Iris pigment epithelial cell (primary cell): ENCODE measurements around the gene NRG2.
A peak's percentile ranks its signal among the peaks of the same experiment; 100 is the strongest.

ENCODE experiments used
- DNase-seq: peaks from one replicate; pipeline ENCODE4 v3.0.0-alpha.2; 2011; ENCODE audit warnings: low read depth

NRG2 gene

DNA sequence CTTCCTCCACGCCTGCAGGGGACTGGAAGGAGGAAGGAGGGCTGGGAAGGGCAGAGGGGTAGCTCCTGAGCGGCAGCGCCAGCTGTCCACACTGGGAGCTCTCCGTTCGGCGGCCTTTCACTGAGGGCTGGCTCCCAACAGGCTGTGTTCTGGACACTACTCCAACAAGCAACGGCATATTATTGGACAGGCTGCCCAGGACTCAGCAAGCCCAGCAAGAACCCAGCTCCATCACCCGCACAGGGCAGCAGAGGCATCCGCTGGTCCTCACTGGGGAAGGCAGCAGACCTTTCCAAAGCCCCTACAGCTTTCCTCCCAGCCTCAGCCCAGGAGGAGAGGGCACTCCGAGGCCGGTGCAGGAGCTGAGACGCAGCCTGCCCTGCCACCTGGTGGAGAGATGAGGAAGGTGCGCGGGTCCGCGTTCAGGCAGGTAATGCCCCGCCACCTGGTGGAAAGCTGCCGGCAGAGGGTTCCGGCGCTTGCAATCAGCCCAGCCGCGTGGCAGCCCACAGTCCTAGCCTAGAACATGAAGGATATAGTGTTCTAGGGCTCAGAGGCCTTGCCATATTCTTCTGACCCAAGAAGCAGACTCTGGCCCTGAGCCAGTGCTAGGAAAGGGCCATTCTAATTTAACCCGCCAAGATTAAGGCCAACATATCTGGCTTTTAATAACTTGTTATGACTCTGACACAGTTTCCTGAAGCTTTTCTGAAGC is 74.4 kb downstream of the NRG2 start:
- peak; percentile 67 for DNase-seq

DNA sequence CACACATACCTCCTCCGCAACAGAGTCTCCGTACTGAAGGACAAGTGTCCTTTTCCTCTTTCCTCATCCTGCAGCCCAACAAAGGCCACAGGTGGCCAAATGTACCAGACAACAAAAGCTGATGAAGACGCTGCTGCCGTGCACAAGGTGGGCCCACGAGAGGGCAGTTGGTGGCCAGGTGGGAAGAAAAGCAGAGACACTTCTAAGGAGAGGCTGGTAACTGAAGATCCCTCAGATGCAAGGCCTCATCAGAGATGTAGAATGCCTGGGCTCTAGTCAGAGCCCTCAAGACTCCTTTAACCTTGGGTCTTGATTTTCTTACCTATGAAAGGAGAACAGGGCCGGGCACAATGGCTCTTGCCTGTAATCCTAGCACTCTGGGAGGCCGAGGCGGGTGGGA is 75.7 kb downstream of the NRG2 start:
- no peak for DNase-seq

DNA sequence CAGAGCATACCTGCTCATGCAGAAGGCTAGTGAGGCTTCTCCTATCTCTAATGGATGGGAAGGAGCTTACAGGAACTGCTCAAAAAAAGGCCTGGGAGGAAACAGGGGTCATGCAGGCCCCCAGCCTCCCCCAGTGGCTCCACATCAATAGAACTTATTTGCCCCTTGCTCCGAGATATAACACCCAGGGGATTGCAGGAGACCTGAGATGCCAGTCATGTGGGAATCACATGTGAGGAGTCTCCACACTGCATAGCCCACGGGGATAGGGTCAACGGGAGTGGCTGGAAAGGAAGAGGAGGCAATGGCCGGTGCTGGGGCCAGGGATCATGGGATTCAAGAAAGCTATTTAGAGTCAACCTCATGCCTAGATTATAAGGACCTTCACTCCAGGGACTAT is 76.2 kb downstream of the NRG2 start:
- no peak for DNase-seq

DNA sequence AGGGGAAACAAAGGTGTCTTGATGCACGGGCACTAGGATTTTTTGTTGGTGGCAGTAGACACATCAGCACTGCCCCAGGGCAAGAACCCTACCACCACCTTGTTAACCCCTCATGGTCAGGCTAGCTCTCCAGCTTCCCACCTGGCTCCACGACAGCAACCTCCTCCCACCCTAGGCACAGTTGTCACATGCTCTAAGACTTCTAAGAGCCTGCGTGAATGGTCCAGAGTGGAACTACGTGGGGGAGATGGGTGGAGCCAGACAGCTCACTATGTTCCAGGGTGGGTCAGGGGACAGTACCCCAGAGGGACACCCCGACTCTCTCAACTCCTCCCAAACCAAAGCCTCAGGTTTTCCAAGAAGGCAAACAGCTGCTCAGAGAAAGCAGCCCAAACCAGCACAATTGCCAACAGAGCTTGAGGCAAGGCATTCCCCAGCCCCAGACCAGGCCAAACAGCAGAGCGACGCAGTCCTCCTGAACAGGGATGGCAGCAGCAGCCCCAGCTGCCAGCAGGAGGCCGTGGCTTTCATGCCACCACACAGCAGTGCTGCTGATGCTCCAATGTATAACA is 78.0 kb downstream of the NRG2 start:
- DNase-seq = no peak

DNA sequence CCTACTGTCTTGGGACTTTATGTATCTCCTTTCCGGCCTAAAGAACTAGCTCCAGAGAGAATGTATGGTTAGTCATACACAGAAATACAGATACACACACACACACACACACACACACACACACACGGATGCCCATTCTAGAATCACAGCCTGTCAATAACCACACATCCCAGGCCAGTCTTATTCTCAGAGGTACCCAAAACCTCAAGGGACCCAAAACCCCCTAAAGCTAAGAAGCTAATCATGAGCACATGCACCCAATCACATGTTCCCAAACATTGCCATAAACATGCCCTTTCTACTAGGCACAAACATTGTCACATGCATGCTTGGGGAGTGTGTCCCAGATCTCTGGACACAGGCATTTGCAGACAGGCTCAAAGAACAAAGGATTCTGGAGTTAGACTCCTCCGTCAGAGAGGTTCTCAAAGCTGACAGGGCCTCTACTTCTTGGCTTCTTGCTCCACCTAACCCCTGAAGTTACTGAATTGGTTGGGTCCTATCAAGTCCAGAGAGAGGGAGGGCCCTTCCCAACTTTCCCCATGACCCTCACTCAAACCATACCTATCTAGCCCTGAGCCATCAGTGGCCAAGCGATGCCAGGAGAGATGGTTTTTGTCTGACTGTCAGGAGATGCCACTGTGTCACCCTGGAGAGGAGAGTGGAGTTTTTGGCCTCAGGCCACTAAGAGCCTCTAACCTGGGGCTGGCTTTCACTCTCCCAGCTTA is 78.7 kb downstream of the NRG2 start:
- DNase-seq = no peak

DNA sequence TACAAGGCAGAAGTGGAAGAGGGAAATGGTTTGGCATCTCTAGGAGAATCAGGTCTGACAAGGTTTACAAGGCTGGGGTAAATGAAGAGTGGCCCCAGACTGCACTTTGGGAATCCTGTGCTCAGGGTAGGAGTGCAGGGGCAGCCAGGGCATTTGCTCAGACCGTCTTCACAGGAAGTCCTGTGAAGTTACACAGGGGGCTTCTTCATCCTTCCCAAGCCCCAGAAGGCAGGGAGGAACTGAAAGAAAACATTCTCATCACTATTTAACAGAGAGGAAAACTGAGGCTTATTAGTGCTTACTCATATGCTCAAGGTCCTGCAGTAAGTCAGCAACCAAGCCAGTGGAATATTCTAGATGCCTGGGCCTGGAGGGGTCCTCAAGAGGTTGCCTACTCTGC is 80.7 kb downstream of the NRG2 start:
- no peak for DNase-seq

DNA sequence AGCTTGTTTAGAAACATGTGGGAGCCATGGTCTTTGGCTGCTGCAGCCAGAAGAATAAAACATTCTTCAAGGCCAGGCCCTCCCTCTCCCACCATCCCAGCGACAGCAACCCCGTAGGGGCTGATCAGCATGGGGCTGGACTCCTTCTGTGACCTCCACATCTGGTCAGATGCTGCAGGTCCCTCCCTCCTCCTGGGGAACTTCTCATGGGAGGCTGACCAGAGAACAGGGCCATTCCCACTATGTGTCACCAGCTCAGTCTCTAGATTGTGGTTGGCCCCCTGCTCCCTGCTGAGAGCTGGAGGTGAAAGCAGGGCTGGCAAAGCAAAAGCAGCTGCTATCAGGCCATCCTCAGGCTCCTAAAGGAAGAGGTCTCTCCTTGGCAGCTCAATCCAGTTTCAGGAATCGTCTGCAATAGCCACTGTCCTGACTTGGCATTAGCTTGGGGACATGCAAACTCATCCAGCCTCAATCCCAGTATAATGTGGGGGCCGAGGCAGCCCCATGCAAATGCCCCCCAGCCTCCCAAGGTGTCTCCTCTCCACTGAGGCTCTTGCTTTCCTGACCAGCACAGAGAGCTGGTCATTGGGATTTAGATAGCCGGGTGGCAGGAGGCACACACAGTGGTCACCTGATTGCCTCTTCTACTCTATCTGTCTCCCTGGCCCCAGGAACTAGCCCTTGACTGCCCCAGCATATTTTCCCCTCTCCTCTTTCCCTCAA is 81.5 kb downstream of the NRG2 start:
- no peak for DNase-seq

DNA sequence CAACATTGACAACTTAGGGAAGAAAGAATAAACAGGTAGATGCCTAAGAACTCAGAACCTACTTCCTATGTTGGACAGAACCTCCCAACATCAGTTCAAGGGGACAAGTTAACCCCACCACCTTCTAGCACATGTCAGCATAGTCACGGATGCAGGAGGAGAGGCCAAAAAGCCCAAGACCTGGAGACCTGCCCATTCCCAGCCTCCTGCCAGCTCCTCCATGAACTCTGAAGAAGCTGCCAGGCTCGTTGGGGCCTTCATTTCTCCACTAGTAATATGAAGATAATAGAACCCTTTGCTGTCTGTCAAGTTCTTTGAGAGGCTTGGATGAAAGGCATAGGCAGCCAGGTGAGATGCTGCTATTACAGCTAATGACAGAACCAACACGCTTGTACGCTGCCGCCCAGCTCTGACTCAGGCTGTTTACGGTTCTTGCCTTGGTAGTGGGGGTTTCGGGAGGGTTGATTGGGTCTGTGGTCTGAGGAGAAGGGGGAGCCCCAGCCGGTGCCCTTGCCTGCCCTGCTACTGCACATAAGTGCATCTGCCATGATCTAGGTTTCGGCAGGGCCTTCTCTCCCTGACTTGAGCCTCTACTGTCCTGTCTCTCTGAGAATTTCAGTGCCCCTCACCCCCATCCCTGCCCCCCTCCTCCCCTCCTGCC is 82.2 kb downstream of the NRG2 start:
- no peak for DNase-seq

DNA sequence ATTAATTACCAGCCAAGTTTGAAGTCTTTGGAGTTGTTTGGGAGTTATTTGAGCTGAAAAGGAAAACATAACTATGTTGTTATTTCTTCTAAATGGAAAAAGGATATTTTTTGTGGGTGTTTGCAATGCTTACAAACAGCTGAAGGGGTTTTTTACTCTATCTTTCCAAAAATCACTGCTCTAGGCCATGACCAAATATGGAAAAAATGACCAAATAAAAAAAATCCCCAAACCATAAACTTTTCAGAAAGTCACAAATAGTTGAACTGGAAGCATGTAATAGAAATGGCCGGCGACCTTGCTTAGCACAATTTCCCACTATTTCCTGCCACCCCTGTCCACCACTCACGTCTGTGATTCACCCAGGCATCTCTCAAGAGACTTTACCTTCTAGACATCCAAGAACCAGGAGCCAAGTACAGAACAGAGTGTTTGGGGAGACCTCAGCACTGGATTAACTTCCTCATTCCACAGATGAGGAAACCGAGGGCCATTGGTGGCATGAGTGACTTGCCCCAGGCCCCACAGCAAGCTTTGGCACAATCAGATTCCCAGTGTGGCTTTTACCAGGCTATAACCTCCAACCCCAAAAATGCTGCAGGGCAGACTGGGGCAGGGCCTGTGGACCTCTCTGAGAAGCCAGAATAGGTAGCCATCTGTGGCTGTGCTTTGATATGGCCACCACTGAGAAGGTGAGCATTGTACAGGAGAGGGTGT is 84.5 kb downstream of the NRG2 start:
- DNase-seq = no peak

DNA sequence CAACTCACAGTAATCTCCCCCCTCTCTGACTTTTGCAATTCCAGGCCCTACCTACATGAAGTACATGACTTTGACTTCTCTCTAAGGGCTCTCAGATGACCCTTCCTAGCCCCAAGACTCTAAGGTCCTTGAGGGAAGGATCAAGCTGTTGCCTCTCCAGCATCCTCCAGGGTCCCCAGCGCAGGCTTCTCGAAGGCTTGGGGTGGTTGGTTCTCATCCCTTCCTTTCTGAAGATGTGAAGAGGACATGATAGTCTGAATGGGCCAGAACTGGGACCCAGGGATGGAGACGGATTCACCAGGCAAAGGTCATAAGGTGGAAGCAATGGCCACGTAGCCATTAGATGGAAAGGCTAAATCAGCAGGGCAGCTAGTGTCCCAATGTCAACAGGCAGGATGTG is 86.8 kb downstream of the NRG2 start:
- DNase-seq = no peak

DNA sequence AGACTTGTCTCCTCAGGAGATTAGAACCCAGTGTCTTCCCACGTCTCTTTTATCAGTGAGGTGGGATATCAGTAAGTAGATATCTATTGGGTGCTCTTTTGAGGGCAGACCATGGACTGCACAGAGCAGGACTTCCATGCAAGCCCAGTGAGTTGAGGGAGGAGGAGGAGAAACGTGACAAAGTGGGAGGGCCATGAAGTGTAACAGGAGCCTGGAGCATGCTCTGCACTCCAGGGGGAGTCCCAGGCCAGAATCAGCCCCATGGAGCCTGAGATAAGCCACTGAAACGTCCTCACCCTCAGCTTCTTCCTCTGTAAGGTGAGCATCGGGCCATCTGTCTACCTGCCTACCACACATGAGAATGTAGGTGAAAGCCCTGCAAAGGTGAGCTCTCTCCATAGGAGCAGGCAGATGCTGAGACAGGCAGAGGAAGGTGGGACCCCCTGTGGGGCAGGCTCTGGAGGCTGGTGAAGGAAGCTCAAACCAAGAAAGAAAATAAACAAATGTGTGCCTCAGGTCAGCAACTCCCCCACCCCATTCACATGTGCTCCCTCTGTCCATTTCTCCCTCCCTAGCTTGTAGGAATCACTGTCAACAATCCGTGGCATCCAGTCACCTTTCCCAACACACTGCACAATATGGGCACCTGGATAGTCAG is 87.4 kb downstream of the NRG2 start:
- peak; percentile 4 for DNase-seq

DNA sequence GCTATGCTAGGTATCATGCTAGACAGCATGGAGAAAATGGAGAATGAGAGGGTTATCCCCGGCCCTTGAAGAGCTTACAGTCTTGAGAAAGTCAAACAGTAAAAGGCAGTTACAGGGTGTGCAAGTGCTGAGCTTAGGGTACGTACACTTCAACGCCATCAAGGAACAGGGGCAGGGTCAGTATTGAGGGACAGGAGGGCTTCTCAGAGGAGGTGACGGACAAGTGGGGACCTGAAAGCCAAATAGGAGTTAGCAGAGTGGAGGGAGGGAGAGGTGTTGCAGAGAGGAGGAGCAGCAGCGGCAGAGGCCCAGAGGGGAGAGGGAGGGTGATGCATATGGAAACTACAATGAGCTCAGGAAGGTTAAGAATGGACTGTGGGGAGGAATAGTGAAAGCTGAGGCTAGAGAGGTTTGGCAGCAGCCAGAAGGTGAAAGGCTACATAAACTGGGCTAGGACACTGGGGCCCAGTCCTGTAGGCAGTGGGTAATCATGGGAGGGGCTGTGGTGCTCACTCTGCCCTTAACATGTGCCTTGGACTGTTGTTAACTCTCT is 88.0 kb downstream of the NRG2 start:
- DNase-seq = no peak

DNA sequence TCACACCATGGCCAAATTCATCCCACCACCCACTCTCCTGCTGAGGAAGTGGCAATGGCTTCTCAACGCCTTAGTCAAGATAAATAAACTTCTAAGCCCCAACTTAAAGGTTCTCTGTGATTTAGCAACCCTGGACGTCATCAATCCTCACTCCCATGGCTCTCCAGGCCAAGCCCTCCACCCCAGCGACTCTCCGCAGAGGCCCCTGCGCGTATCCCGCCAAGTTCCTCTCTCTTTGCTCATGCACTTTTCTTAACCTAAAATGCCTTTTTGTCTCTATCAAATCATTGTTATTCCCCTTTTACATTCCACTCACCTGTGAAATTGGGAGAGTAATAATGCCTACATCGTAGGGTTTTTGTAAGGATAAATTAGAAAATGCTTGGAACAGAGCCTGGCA is 88.6 kb downstream of the NRG2 start:
- no peak for DNase-seq

DNA sequence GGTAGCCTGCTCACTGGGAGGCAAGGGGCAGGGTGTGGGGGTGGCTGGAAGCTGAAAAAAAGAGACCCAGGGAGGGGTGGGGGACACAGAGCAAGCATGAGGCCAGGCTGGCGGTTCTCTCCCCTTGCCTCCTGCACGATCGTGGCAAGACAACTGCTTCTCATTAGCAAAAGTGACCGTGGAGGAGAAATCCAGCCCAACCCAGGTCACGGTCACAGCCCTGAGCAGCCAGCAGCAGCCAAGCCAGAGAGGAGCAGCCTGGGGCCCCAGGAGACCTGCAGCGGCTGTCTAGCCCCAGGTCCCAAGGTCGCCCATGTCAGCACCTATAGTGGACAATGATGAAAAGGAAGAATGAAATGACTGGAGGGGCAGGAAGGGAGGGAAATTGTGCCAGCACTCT is 89.1 kb downstream of the NRG2 start:
- DNase-seq = no peak

DNA sequence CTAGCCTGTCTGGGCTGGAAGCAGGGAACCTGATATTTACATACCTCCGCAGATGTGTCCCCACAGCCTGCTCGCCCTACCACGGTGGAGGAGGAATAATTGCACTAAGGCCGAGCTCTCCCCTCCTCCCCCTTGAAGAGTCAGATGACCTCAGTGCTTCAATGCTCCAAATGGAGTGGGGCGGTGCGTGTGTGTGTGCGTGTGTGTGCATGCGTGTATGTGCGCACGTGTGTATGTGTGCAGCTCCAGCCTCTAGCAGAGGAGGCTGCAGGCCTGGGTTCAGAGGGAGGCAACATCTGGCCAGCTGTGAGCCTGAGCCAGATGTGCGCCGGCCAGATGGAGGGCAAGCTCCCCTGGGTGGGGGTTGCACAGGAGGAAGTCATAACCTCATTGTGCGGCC is 90.5 kb downstream of the NRG2 start:
- DNase-seq = no peak

DNA sequence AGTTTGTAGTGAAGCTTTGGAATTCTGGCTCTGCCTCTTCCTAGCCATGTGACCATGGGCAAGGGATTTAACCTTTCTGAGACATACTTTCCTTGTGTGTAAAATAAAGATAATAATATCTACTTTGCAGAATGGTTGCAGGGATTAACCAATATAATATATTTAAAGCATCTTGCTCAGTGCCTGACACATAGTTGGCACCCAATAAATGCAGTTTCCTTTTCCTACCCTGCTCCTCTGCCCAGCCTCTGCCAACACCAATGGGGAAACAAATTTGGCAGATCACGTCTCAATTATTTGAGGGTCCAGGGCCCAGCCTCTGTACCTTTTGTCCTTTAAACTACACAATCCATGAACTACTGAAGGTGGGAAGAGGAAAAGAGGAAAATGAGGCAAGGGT is 91.1 kb downstream of the NRG2 start:
- no peak for DNase-seq

DNA sequence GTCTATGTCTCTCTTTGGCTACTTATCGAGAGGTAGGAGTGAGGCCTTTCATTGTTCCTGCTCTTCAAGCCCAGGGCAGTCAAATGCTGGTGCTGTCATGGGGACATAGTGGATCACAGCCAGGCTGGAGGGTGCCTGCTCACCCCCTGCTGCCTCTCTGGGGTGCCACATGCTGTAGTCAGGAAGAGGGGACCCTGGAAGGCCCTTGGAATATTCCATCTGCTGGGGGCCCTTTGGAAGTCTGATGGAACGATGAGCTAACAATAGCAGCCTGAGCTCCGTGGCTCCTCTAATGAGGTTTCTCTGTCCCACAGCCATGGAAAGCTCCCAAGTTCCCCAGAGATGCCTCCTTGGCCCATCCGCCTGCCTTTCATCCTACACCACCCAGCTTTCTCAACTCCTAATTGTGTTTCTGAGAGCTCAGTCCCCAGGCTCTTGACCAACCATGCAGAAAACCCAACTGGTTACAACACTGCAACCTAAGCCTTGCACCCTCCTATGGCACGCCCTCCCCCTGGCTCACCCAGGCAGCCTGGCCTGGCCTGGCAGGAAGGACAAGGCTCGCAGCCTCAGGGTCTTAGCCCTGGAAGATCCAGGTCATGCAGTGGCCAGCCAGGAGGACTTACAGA is 91.7 kb downstream of the NRG2 start:
- no peak for DNase-seq

DNA sequence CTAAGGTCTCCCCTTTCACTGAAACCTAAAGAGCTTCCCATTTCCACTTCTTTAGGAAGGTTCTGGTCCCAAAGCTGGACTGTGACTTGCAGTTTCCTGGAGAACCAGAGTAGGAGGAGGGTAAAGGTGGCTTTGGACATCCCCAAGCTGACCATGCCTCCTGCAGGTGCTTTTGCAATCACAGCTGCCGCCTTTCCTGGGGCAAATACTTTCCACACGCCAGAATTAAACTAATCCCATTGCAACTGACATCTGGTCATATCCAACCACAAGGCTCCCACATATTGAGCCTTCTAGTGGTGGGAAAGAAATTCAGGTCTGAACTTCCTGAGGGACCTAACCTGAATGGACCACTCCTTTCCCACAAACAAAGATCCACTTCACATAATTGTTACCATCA is 92.7 kb downstream of the NRG2 start:
- no peak for DNase-seq

DNA sequence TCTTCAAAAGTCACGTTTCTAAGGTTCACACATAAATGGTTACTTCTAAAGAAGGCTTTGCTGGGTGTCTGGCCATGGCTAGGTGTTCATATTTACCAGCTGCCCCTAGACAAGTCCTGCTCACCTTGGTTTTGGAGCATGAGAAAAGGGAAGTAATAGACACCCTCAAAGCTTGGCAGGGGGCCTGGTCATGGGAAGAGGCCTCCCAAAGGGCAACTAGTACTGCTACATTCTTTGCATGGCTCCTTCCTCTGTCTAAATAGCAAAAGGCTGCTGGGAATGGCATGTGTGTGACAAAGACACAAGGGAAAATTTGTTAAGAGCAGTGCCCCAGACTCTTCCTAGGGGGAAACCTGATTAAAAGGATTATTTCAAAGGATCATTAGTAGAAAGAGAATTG is 93.4 kb downstream of the NRG2 start:
- DNase-seq = no peak

DNA sequence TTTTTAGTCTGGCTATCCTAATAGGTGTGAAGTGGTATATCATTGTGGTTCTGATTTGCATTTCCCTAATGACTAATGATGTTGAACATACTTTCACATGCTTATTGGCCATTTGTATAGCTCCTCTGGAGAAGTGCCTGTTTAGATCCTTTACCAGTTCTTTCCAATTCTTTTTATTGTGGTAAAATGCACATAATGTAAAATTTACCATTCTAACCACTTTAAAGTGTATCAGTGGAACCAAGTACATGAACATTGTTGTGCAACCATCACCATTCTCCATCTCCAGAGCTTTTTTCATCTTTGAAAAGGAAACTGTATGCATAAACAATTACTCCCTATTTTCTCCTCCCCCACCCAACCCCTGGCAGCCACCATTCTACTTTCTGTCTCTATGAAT is 95.4 kb downstream of the NRG2 start:
- DNase-seq = no peak
